Stomach (tissue), 4 donors: ENCODE measurements around the gene FAM110A.

Experiments
- EP300 ChIP-seq: sonication (generic); formaldehyde crosslinking; IDR thresholded peaks from one replicate; pipeline ENCODE4 v1.6.1; 2017; ENCODE audit warnings: antibody characterized with exemption
- POLR2A ChIP-seq, 4 donors: fragments of 450-650 bp; IDR thresholded peaks; one replicate each; pipeline ENCODE4 v1.6.1; 2016; ENCODE audit warnings: antibody characterized with exemption in 4 of 4, control low read depth in 2 of 4, mild to moderate bottlenecking in 1 of 4, moderate library complexity in 1 of 4
- TF ChIP-seq, protein P1 (sequence below), 7 experiments: fragments of 450-650 bp in 4 of 7; fragments of 200-600 bp in 3 of 7; sonication (generic) in 3 of 7; IDR thresholded peaks; one replicate each; pipeline ENCODE4 v1.5.1; 2016 to 2019; ENCODE audit warnings: antibody characterized with exemption in 7 of 7, control low read depth in 2 of 7, mild to moderate bottlenecking in 1 of 7

DNA sequence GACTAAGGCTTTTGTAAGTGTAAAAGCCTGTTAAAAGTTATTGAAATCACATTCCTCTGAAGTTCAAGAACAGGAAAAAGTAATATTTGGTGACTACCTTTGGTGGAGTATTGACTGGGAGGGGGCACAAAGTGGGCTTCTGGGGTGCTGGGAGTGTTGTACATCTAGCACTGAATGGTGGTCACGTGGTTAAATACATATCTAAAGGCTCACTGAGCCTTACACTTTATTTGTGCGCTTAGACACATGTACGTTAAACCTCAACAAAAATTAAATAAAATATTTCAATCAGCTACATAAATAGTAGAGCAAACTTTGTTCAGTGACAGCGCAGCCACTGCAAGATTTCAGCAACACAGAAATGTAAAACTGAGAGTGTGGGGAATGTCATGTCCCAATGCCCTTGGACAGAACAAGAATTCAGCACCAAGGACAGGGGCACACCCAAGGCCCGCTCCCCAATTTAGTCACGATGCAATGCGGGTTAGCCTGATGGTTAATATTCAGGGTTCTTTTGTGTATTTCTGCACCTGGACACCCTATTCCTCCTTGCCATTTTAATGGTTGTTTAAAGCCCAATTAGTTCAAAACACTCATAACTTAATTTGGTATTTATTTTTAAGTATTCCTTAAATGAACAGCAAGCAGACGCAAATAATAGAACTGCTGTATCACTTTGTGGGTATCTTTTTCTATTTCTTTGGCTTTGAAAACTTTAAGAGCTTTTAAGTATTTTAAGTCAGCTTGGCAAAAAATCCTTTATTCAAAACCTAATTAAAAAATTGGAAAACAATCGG, 45.2 kb downstream of the FAM110A start:
- TF ChIP-seq, protein P1, sequence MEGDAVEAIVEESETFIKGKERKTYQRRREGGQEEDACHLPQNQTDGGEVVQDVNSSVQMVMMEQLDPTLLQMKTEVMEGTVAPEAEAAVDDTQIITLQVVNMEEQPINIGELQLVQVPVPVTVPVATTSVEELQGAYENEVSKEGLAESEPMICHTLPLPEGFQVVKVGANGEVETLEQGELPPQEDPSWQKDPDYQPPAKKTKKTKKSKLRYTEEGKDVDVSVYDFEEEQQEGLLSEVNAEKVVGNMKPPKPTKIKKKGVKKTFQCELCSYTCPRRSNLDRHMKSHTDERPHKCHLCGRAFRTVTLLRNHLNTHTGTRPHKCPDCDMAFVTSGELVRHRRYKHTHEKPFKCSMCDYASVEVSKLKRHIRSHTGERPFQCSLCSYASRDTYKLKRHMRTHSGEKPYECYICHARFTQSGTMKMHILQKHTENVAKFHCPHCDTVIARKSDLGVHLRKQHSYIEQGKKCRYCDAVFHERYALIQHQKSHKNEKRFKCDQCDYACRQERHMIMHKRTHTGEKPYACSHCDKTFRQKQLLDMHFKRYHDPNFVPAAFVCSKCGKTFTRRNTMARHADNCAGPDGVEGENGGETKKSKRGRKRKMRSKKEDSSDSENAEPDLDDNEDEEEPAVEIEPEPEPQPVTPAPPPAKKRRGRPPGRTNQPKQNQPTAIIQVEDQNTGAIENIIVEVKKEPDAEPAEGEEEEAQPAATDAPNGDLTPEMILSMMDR (IDR thresholded peaks at IDR 0.05): no peak
- TF ChIP-seq POLR2A (IDR thresholded peaks at IDR 0.05) (no peak), EP300 (no peak)
